ENCODE data around the gene WDR46.
"Not testable (repeated sequence)": the region's sequence is repeated elsewhere in the genome, so short reads cannot be mapped to it uniquely, and the experiment has no call there.

Gene WDR46

GRCh38 chr6:33288141-33288920 lies 708 bp downstream of the WDR46 start:
- ChIA-PET POLR2A (interaction anchor here (0.5 to 7.5 kb wide), 13 partner anchors 10 to 317 kb away, joined by 3 to 92 read pairs (median 9); partner anchors contain the start of genes B3GALT4, RGL2, RPS18 and VPS52), CTCF (interaction anchor here (0.7 to 3.6 kb wide), 12 partner anchors 8 to 171 kb away, joined by 3 to 33 read pairs (median 6); partner anchors contain the start of genes B3GALT4, RGL2, RPS18 and RXRB)
- H3K4me1 ChIP-seq (ENCODE audit: control insufficient read depth, insufficient read depth, low read length): peaks cover 11% of the 10 kb centered on the region; the same call in 1 of the 2 replicates
- H3K4me3 ChIP-seq (ENCODE audit: low read depth, low read length): peak overlapping the region; percentile 79
- H3K9me3 ChIP-seq (ENCODE audit: control insufficient read depth, insufficient read depth, low read depth, low read length): no peaks in the 10 kb centered on the region
- H3K36me3 ChIP-seq (ENCODE audit: control insufficient read depth in 2 of 2, insufficient read depth in 1 of 2, low read length in 2 of 2): peaks cover 14 to 69% of the 10 kb centered on the region in 2 experiments
- TF ChIP-seq ZNF561 (tag by site-specific recombination; IDR thresholded peaks at IDR 0.05; ENCODE audit: borderline replicate concordance) (no peak), ZNF350 (tag by site-specific recombination; IDR thresholded peaks at IDR 0.05) (no peak), MYNN (tag by site-specific recombination; IDR thresholded peaks at IDR 0.05; ENCODE audit: borderline replicate concordance) (no peak), ZNF654 (tag by site-specific recombination; IDR thresholded peaks at IDR 0.05; ENCODE audit: low read depth) (no peak), ZNF791 (tag by site-specific recombination; IDR thresholded peaks at IDR 0.05) (no peak), SCRT2 (tag by site-specific recombination; IDR thresholded peaks at IDR 0.05) (no peak)
- peak overlapping the region; percentile 44 for H3K27ac ChIP-seq (ENCODE audit: extremely low read depth, low read depth, low read length)

DNA sequence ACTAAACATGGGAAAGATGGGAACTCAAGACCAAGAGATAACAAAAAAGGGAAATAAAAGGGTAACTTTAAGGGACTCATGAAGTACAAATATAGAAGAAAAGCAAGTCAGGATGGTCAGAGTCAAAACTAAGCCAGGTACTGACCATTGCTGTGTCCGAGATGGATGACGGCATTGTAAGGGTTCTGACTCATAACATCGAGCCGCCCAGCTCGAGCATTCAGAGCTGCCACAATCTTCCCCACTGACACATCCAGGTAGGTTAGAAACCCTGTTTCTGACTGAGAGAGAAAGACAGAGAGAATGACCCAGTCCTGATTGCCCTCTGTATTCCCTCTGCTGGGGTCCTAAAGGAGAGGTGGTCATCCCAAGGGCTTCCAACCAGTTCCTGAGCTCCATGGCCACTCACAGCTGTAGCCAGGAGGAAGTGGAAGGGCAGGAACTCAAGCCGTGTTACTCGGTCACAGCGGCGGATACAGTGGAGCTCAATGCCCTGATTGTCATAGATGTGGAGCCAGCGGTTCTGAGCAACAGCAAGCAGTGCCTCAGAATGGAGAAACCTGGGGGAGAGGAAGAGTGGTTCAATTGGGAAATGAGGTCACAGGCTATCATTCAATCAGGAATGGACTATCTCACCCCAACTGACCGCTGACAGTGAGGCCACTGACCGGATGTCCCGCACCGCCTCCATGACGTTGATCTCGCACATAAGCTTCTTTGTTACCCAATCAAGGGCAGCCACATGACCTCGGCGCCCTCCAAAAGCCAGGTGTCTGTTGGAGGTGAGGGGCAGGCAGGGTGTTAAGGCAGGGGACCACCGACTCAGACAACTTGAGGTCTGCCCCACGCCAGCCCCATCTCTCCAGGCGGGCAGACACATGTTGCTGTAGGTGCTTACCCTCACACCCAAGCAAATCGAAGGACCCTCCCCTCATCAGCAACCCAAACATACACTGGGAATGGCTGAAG lies 1.8 kb downstream of the WDR46 start:
- Histone ChIP-seq H3K36me3 (ENCODE audit: control insufficient read depth in 2 of 2, insufficient read depth in 1 of 2, low read length in 2 of 2) (peaks cover 20 to 66% of the 10 kb centered on the region in 2 experiments), H3K4me1 (ENCODE audit: control insufficient read depth, insufficient read depth, low read length) (peaks cover 11% of the 10 kb centered on the region; the same call in 1 of the 2 replicates), H3K27ac (ENCODE audit: extremely low read depth, low read depth, low read length) (no peak overlapping the region), H3K4me3 (ENCODE audit: low read depth, low read length) (no peak overlapping the region), H3K9me3 (ENCODE audit: control insufficient read depth, insufficient read depth, low read depth, low read length) (no peaks in the 10 kb centered on the region)
- TF ChIP-seq ZNF518A (tag by site-specific recombination; conservative IDR thresholded peaks at IDR 0.05; ENCODE audit: low read depth) (no peak), ZNF596 (tag by site-specific recombination; IDR thresholded peaks at IDR 0.05) (no peak)
- ChIA-PET POLR2A (interaction anchor here (0.5 to 7.5 kb wide), 5 partner anchors 9 to 18 kb away, joined by 3 to 92 read pairs (median 53); partner anchors contain the start of genes B3GALT4, RGL2, RPS18 and VPS52), CTCF (interaction anchor here (0.6 to 2.3 kb wide), 6 partner anchors 10 to 139 kb away, joined by 3 to 12 read pairs (median 5); partner anchors contain the start of gene B3GALT4)

DNA sequence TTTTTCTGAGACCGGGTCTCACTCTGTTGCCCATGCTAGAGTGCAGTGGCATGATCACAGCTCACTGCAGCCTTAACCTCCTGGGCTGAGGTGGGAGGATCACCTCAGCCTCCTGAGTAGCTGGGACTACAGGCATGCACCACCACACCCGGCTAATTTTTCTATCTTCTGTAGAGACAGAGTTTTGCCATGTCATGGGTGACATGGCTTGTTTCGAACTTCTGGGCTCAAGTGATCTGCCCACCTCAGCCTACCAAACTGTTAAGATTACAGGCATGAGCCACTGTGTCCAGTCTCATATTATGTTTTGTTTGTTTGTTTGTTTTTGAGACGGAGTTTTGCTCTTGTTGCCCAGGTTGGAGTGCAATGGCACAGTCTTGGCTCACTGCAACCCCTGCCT lies 3.8 kb downstream of the WDR46 start:
- ChIA-PET CTCF (interaction anchor here (2.3 kb wide), 1 partner anchor 14 kb away, joined by 6 read pairs; the partner anchor contains the start of gene RGL2), POLR2A (interaction anchor here (3.6 kb wide), 1 partner anchor 14 kb away, joined by 19 read pairs; the partner anchor contains the start of gene RGL2)
- H3K4me3 ChIP-seq (ENCODE audit: low read depth, low read length); H3K9me3 ChIP-seq (ENCODE audit: control insufficient read depth, insufficient read depth, low read depth, low read length); H3K27ac ChIP-seq (ENCODE audit: extremely low read depth, low read depth, low read length): not testable (repeated sequence)
- Histone ChIP-seq H3K36me3 (ENCODE audit: control insufficient read depth in 2 of 2, insufficient read depth in 1 of 2, low read length in 2 of 2) (peaks cover 20 to 64% of the 10 kb centered on the region in 2 experiments), H3K4me1 (ENCODE audit: control insufficient read depth, insufficient read depth, low read length) (peaks cover 11% of the 10 kb centered on the region; the same call in 1 of the 2 replicates)

Measured in HEK293 (cell line).